Right lobe of liver (tissue), 6 donors: Measurements from ENCODE around the gene PERM1. TPM values are rescaled to one million over a fixed set of nuclear protein-coding genes. Genes with fewer than 3 reads are reported as not detected.
"Not testable (repeated sequence)": the region's sequence is repeated elsewhere in the genome, so short reads cannot be mapped to it uniquely, and the experiment has no call there.

ENCODE experiments used
- ATAC-seq, 4 donors: fragments of 200-7000 bp; cut with Tn5 transposase; one replicate each; pipeline ENCODE4 v1.9.1; 2020; ENCODE audit warnings: mild to moderate bottlenecking in 4 of 4, moderate library complexity in 4 of 4
- DNase-seq, 3 donors: peaks; one replicate each; pipeline ENCODE4 v3.0.0-alpha.2; 2020
- H3K27ac ChIP-seq, 3 donors: fragments of 200-600 bp; one replicate each; pipeline ENCODE4 v1.8.0; 2022
- H3K27me3 ChIP-seq, 2 donors: fragments of 200-600 bp; one replicate each; pipeline ENCODE4 v1.8.0; 2022
- H3K36me3 ChIP-seq, 4 donors: fragments of 200-600 bp; sonication (generic) in 1 of 4; one replicate each; pipeline versions ENCODE4 v1.5.1 to v1.8.0; 2017 to 2022; ENCODE audit warnings: control low read depth in 1 of 4
- H3K4me1 ChIP-seq, 4 donors: fragments of 200-600 bp; sonication (generic) in 1 of 4; one replicate each; pipeline versions ENCODE4 v1.5.1 to v1.8.0; 2017 to 2022; ENCODE audit warnings: control low read depth in 1 of 4
- H3K4me3 ChIP-seq, 3 donors: fragments of 200-600 bp; one replicate each; pipeline ENCODE4 v1.8.0; 2022
- H3K9me3 ChIP-seq, 4 donors: fragments of 200-600 bp; sonication (generic) in 1 of 4; one replicate each; pipeline versions ENCODE4 v1.5.1 to v1.8.0; 2017 to 2022; ENCODE audit warnings: control low read depth in 1 of 4
- CTCF ChIP-seq, 4 donors: fragments of 200-600 bp in 3 of 4; fragments of 450-650 bp in 1 of 4; IDR thresholded peaks; one replicate each; pipeline versions ENCODE4 v1.5.1 to v1.8.0; 2016 to 2022; ENCODE audit warnings: antibody characterized with exemption in 4 of 4, mild to moderate bottlenecking in 2 of 4
- POLR2A ChIP-seq: fragments of 450-650 bp; IDR thresholded peaks from one replicate; pipeline ENCODE4 v1.6.1; 2017; ENCODE audit warnings: antibody characterized with exemption, mild to moderate bottlenecking
- WGBS: methylation state at CpG from one replicate; pipeline ENCODE4 v1.1.6; 2018; ENCODE audit warnings: low coverage, low lambda C conversion rate; ENCODE audit not compliant: insufficient coverage; ENCODE audit errors: missing lambda C conversion rate; 5-methylcytosine and 5-hydroxymethylcytosine counted together
- intact Hi-C, 2 donors: fragments of 100-400 bp; cut with DNase I; formaldehyde crosslinking; loops; one replicate each; pipeline versions ENCODE4 v1.11.2 to v1.14.1; 2022
- total RNA-seq, 6 experiments: library from RNA; depleted of rRNA in 2 of 6; stranded (reverse); fragments of >200 nt in 2 of 6; fragmentation: NEBNext Ultra II Directional in 3 of 6; extraction: Animal tissue kit (Norgen Biotek cat#: 25700) in 3 of 6; gene quantifications; one replicate each; pipeline versions ENCODE4 v1.1.0 to v1.2.4, GENCODE V29; 2016 to 2023
- donor health status: DM: no; HTN: yes; CAD: no.
- donor health status: DM: no; HTN: no; CAD: no.
- donor health status: DM: no; HTN: no; CAD: no.
- donor health status: DM: no; HTN: yes; CAD: no.
- donor health status: DM: no; HTN: yes; CAD: no.

The PERM1 gene
- total RNA-seq, 6 experiments from 2014 or later: 0.18 to 0.46 (median 0.28) TPM; not detected in 2

DNA sequence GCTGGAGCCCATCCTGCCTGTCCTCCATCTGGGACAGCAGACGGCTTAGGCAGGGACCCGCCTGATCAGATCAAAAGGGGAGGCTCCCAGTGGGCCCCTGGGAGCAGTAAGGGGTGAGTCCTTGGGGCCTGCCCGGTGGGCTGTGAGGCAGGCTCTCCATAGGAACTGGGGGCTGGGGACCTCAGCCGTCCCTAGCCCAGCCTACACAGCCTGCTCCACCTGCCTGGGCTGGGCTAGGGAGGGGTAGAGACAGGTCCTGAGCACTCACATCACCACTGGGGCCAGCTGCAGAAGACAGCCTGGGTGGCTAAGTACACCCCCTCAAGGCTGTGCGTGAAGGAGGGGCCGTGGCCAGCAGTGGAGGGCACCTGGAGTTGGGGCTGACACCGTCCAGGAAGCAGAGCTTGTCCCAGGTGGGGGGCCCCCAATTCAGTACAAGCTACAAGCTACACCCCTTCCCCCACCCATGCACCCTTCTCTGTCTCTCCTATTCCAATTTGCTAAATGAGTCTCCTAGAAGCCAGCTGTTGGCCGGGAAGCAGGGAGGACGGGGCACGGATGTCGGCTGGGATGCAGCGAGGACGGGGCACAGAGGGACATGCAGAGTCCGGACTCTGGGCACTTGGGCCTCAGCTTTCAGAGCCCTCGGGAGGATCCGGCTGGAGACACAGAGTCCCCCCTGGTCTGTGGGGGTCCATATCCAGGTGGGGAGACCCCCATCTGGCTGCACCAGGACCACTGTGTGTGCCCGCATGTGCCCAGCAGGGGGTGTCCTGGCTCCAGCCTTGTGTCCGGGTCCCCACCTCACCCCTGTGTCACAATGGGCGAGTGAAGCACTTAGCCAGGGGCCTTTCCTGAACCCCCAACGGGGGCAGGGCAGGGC lies 33.1 kb upstream of the PERM1 start:
- Histone ChIP-seq H3K4me3 (no peak overlapping the region), H3K36me3 (no peaks in the 10 kb centered on the region), H3K4me1 (peaks cover 0 to 20% (median 5%) of the 10 kb centered on the region in 4 donors), H3K27ac (peak overlapping the region in 1 of 3 donors; percentile 16), H3K27me3 (no peaks in the 10 kb centered on the region), H3K9me3 (no peaks in the 10 kb centered on the region)
- 59% methylated on average over 4 of the region's 20 CpGs for WGBS
- intact Hi-C loops: no loop called here
- ATAC-seq (no peak), DNase-seq (peak in 1 of 3 donors; percentile 31)
- TF ChIP-seq POLR2A (no peak), CTCF (IDR thresholded peaks at IDR 0.05) (peak; percentile 13 to 22 (median 20))

- DNase-seq (peak in 1 of 3 donors; percentile 30), ATAC-seq (peak in 2 of 4 donors; percentile 1 to 3)
- Histone ChIP-seq H3K9me3 (no peaks in the 10 kb centered on the region), H3K36me3 (no peaks in the 10 kb centered on the region), H3K27me3 (no peaks in the 10 kb centered on the region), H3K4me1 (peaks cover 0 to 19% (median 5%) of the 10 kb centered on the region in 4 donors), H3K27ac (peak overlapping the region; percentile 85 to 93 (median 91)), H3K4me3 (peak overlapping the region; percentile 54 to 79 (median 65))
- intact Hi-C loops: no loop called here
- 47% methylated on average over 3 of the region's 41 CpGs for WGBS
- TF ChIP-seq CTCF (IDR thresholded peaks at IDR 0.05) (no peak), POLR2A (no peak)
Measured at GRCh38 chr1:1013922-1014648, 32.2 kb upstream of the PERM1 start.

- H3K4me1 ChIP-seq: peaks cover 0 to 16% (median 5%) of the 10 kb centered on the region in 4 donors
- peak within 1 kb of the TSS; percentile 85 to 93 (median 91) for H3K27ac ChIP-seq
- WGBS: 2% methylated on average over 17 of the region's 30 CpGs
- H3K4me3 ChIP-seq: peak within 1 kb of the TSS; percentile 54 to 79 (median 65)
- TF ChIP-seq CTCF (IDR thresholded peaks at IDR 0.05) (peak in 1 of 4 donors; percentile 8), POLR2A (peak; percentile 90)
- no peaks in the 10 kb centered on the region for H3K36me3 ChIP-seq
- intact Hi-C loops: no loop called here
- peak; percentile 94 to 98 (median 96) for ATAC-seq
- no peaks in the 10 kb centered on the region for H3K9me3 ChIP-seq
- no peaks in the 10 kb centered on the region for H3K27me3 ChIP-seq
- DNase-seq: peak; percentile 93 to 95 (median 94)
Measured at GRCh38 chr1:1013105-1013921, 31.4 kb upstream of the PERM1 start, which contains the start of gene ISG15. TSS of gene ISG15 (plus strand) at chr1:1013497. CDS start at chr1:1013574, 77 bp downstream.

DNA sequence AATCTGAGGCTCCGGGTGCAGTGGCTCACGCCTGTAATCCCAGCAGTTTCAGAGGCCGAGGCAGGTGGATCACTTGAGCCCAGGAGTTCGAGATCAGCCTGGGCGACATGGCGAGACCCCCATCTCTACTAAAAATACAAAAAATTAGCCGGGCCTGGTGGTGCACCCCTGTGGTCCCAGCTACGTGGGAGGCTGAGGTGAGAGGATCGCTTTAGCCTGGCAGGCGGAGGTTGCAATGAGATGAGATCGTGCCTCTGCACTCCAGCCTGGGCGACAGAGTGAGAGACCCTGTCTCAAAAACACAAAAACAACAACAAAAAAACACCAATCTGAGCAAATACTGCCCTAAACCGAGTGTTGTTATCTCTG lies 30.8 kb upstream of the PERM1 start:
- H3K27me3 ChIP-seq, H3K9me3 ChIP-seq, H3K36me3 ChIP-seq, intact Hi-C loops: not testable (repeated sequence)
- 50% methylated on average over 13 of the region's 13 CpGs for WGBS
- Histone ChIP-seq H3K27ac (peak overlapping the region; percentile 85 to 93 (median 91)), H3K4me3 (peak overlapping the region; percentile 54 to 79 (median 65)), H3K4me1 (peaks cover 0 to 16% (median 5%) of the 10 kb centered on the region in 4 donors)
- DNase-seq (peak; percentile 22 to 43 (median 31)), ATAC-seq (peak in 1 of 4 donors; percentile 4)
